ENCODE data around the gene MTA2. TPM values are rescaled to one million over a fixed set of nuclear protein-coding genes. Genes with fewer than 3 reads are reported as not detected.
A peak's percentile ranks its signal among the peaks of the same experiment; 100 is the strongest.
"Not testable (repeated sequence)": the region's sequence is repeated elsewhere in the genome, so short reads cannot be mapped to it uniquely, and the experiment has no call there.

MTA2 gene
- total RNA-seq, 1 donor from 2014 or later, result 109 TPM

GRCh38 chr11:62566247-62566646 lies 35.4 kb downstream of the MTA2 start:
- no peak for DNase-seq (ENCODE audit: low read depth)
- H3K4me3 ChIP-seq (ENCODE audit: low read depth, low read length), result no peak overlapping the region
- TF ChIP-seq CTCF (conservative IDR thresholded peaks at IDR 0.05; ENCODE audit: low read depth, low read length), result no peak

- no peak for DNase-seq (ENCODE audit: low read depth)
- H3K4me3 ChIP-seq (ENCODE audit: low read depth, low read length), result no peak overlapping the region
- no peak for TF ChIP-seq CTCF (conservative IDR thresholded peaks at IDR 0.05; ENCODE audit: low read depth, low read length)
Observed at GRCh38 chr11:62565100-62565802, 36.4 kb downstream of the MTA2 start.

DNA sequence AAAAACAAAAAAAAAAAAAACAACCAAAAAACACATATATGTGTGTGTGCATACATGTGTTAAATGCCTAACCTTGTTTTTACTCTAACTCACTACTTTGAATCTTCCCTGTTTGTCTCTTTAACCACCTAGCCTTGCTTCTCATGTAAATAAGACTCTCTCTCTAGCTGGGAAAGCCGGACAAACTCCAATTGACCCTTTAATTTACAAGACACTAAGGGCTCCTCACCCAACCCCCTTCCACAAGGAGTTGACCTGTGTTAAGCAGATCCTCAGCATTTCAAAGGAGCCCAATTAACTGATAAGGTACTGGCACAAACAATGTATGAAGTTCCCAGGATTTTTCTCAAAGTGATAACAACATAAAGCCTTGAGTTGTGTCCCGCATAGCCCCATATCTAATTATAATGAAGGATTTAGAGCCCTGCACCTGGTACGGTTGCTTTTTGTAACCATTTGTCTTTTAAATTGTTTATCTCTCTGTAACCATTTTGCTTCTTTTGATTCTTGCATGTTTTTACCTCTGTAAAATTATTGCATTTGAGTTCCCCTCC lies 39.9 kb downstream of the MTA2 start:
- H3K4me3 ChIP-seq (ENCODE audit: low read depth, low read length); DNase-seq (ENCODE audit: low read depth): not testable (repeated sequence)

GRCh38 chr11:62560566-62561103 lies 41.0 kb downstream of the MTA2 start:
- DNase-seq (ENCODE audit: low read depth), result peak; percentile 91
- no peak overlapping the region for H3K4me3 ChIP-seq (ENCODE audit: low read depth, low read length)
- peak; percentile 95 for TF ChIP-seq CTCF (conservative IDR thresholded peaks at IDR 0.05; ENCODE audit: low read depth, low read length)

GRCh38 chr11:62559626-62560025 lies 42.0 kb downstream of the MTA2 start:
- DNase-seq (ENCODE audit: low read depth); H3K4me3 ChIP-seq (ENCODE audit: low read depth, low read length): not testable (repeated sequence)

DNA sequence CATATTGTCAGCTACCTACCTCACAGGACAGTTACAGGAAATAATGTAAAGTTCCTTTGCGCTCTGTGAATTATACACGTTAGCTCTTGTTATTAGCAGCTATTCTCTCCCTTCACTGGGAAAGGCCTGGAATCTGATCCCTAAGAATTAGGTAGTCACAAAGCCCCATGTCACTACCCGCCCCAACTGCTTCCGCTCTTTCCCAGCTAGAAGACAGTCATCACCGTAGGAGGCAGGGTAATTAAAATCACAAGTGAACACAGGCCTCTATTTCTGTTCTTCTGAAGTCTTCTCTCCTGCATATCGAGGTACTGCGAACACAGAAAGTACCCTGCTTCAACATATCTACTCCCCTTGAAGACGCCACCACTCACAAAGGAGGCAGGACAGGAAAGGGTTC lies 42.5 kb downstream of the MTA2 start:
- no peak for DNase-seq (ENCODE audit: low read depth)
- TF ChIP-seq CTCF (conservative IDR thresholded peaks at IDR 0.05; ENCODE audit: low read depth, low read length), result no peak

DNA sequence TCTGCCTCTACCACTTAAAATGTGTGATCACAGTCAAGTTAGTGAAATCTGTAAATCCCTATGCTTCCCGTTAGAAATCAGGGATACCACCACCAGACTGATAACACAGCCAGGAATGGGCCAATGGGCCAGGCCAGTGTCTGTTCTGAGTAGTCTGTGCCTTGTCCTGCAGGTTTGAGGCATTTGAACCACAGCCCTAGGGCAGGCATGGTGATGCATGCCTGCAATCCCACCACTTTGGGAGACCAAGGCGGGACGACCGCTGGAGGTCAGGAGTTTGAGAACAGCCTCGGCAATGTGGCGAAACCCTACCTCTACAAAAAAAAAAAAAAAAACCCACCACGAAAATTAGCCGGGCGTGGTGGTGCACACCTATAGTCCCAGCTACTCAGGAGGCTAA lies 43.0 kb downstream of the MTA2 start:
- TF ChIP-seq CTCF (conservative IDR thresholded peaks at IDR 0.05; ENCODE audit: low read depth, low read length), result no peak
- no peak for DNase-seq (ENCODE audit: low read depth)
- H3K4me3 ChIP-seq (ENCODE audit: low read depth, low read length), result no peak overlapping the region

More for the DNA sequence above, 42.5 kb downstream of the MTA2 start:
- H3K4me3 ChIP-seq (ENCODE audit: low read depth, low read length), result no peak overlapping the region

All from epithelial cell of proximal tubule (primary cell).